ENCODE measurements around the gene TAX1BP1.

Gene TAX1BP1

GRCh38 chr7:27775782-27776181, 35.8 kb downstream of the TAX1BP1 start:
- no peaks in the 10 kb centered on the region for H3K27me3 ChIP-seq (ENCODE audit: control insufficient read depth, insufficient read depth, low read length)
- no peak overlapping the region for H2AFZ ChIP-seq
- H3K79me2 ChIP-seq, result peaks cover 21% of the 10 kb centered on the region
- H3K4me3 ChIP-seq (ENCODE audit: low read depth, low read length), result no peak overlapping the region
- no peaks in the 10 kb centered on the region for H3K36me3 ChIP-seq (ENCODE audit: control insufficient read depth, insufficient read depth, low read length)
- H3K4me2 ChIP-seq (ENCODE audit: low read length), result no peak overlapping the region
- no peaks in the 10 kb centered on the region for H3K4me1 ChIP-seq
- TF ChIP-seq CTCF (IDR thresholded peaks at IDR 0.05), result no peak
- H3K9ac ChIP-seq, result no peak overlapping the region
- no peaks in the 10 kb centered on the region for H3K9me3 ChIP-seq (ENCODE audit: control insufficient read depth, low read length)
- H3K27ac ChIP-seq, result no peak overlapping the region

- H3K4me1 ChIP-seq, result no peaks in the 10 kb centered on the region
- H3K9me3 ChIP-seq (ENCODE audit: control insufficient read depth, low read length), result no peaks in the 10 kb centered on the region
- H3K4me2 ChIP-seq (ENCODE audit: low read length), result no peak overlapping the region
- H3K79me2 ChIP-seq, result peaks cover 21% of the 10 kb centered on the region
- H3K9ac ChIP-seq, result no peak overlapping the region
- TF ChIP-seq CTCF (IDR thresholded peaks at IDR 0.05), result no peak
- H3K27me3 ChIP-seq (ENCODE audit: control insufficient read depth, insufficient read depth, low read length), result no peaks in the 10 kb centered on the region
- no peak overlapping the region for H3K27ac ChIP-seq
- no peak overlapping the region for H3K4me3 ChIP-seq (ENCODE audit: low read depth, low read length)
- no peaks in the 10 kb centered on the region for H3K36me3 ChIP-seq (ENCODE audit: control insufficient read depth, insufficient read depth, low read length)
- H2AFZ ChIP-seq, result no peak overlapping the region
These were observed 37.7 kb downstream of the TAX1BP1 start for GRCh38 chr7:27777662-27778061.

- Histone ChIP-seq H3K9me3 (ENCODE audit: control insufficient read depth, low read length) (no peaks in the 10 kb centered on the region), H3K9ac (no peak overlapping the region), H3K27me3 (ENCODE audit: control insufficient read depth, insufficient read depth, low read length) (no peaks in the 10 kb centered on the region), H3K79me2 (peaks cover 17% of the 10 kb centered on the region), H3K4me3 (ENCODE audit: low read depth, low read length) (no peak overlapping the region), H3K36me3 (ENCODE audit: control insufficient read depth, insufficient read depth, low read length) (no peaks in the 10 kb centered on the region), H3K4me2 (ENCODE audit: low read length) (no peak overlapping the region), H3K4me1 (no peaks in the 10 kb centered on the region), H2AFZ (no peak overlapping the region), H3K27ac (no peak overlapping the region)
- TF ChIP-seq CTCF (IDR thresholded peaks at IDR 0.05), result no peak
These were observed 39.9 kb downstream of the TAX1BP1 start for GRCh38 chr7:27779873-27780272.

- no peak overlapping the region for H3K9ac ChIP-seq
- no peak overlapping the region for H2AFZ ChIP-seq
These were observed 41.2 kb downstream of the TAX1BP1 start for GRCh38 chr7:27781188-27781587.

More at GRCh38 chr7:27781188-27781587, 41.2 kb downstream of the TAX1BP1 start:
- Histone ChIP-seq H3K4me3 (ENCODE audit: low read depth, low read length) (no peak overlapping the region), H3K9me3 (ENCODE audit: control insufficient read depth, low read length) (no peaks in the 10 kb centered on the region), H3K27ac (no peak overlapping the region), H3K27me3 (ENCODE audit: control insufficient read depth, insufficient read depth, low read length) (no peaks in the 10 kb centered on the region), H3K79me2 (peaks cover 8% of the 10 kb centered on the region), H3K4me2 (ENCODE audit: low read length) (no peak overlapping the region), H3K36me3 (ENCODE audit: control insufficient read depth, insufficient read depth, low read length) (no peaks in the 10 kb centered on the region), H3K4me1 (no peaks in the 10 kb centered on the region)
- TF ChIP-seq CTCF (IDR thresholded peaks at IDR 0.05), result no peak

Measured in parathyroid adenoma (tissue), 2 donors.